CD14-positive monocyte (primary cell): ENCODE results near the gene TECTB. TPM values are rescaled to one million over a fixed set of nuclear protein-coding genes. Genes with fewer than 3 reads are reported as not detected.

Source experiments
- DNase-seq, 3 donors: peaks; one replicate each; pipeline ENCODE4 v3.0.0-alpha.2; 2011 to 2022
- H2AFZ ChIP-seq: 2 replicates; pipeline ENCODE4 v1.6.0; 2012; ENCODE audit warnings: mild to moderate bottlenecking, low read depth, low read length, inconsistent platforms; ENCODE audit not compliant: insufficient read depth, poor library complexity, severe bottlenecking
- H3K27ac ChIP-seq, 2 donors: 1 replicate in 1 of 2; 2 replicates in 1 of 2; pipeline ENCODE4 v1.5.1; 2012 to 2013; ENCODE audit warnings: low read length in 2 of 2, control low read depth in 1 of 2, inconsistent platforms in 1 of 2, low read depth in 1 of 2, mild to moderate bottlenecking in 1 of 2
- H3K27me3 ChIP-seq, 2 donors: one replicate each; pipeline versions ENCODE4 v1.6.0 to v1.6.1; 2011 to 2013; ENCODE audit warnings: low read length in 2 of 2; ENCODE audit not compliant: control insufficient read depth in 2 of 2, insufficient read depth in 2 of 2
- H3K36me3 ChIP-seq, 2 donors: replicated peaks in 1 of 2; 1 replicate in 1 of 2; 2 replicates in 1 of 2; pipeline versions ENCODE4 v1.5.1 to v1.6.1; 2012 to 2013; ENCODE audit warnings: low read length in 2 of 2, control low read depth in 1 of 2, inconsistent platforms in 1 of 2, mild to moderate bottlenecking in 1 of 2; ENCODE audit not compliant: insufficient read depth in 2 of 2, control insufficient read depth in 1 of 2
- H3K4me1 ChIP-seq, 2 donors: 1 replicate in 1 of 2; 2 replicates in 1 of 2; pipeline versions ENCODE4 v1.5.1 to v1.6.1; 2012 to 2013; ENCODE audit warnings: low read length in 2 of 2, control low read depth in 1 of 2, inconsistent platforms in 1 of 2, mild to moderate bottlenecking in 1 of 2, moderate library complexity in 1 of 2; ENCODE audit not compliant: insufficient read depth in 2 of 2, control insufficient read depth in 1 of 2
- H3K4me2 ChIP-seq: replicated peaks from 2 replicates; pipeline ENCODE3; 2012; ENCODE audit warnings: low read length, moderate library complexity, mild to moderate bottlenecking; ENCODE audit not compliant: poor library complexity, severe bottlenecking; ENCODE audit errors: extremely low read depth
- H3K4me3 ChIP-seq, 3 experiments: fragments of 200-600 bp in 1 of 3; sonication (generic) in 1 of 3; replicated peaks in 1 of 3; 1 replicate in 2 of 3; 2 replicates in 1 of 3; pipeline ENCODE4 v1.5.1; 2011 to 2013; ENCODE audit warnings: low read length in 3 of 3, mild to moderate bottlenecking in 3 of 3, control low read depth in 2 of 3, low read depth in 2 of 3, inconsistent platforms in 1 of 3, moderate library complexity in 1 of 3
- H3K79me2 ChIP-seq: 2 replicates; pipeline ENCODE4 v1.6.0; 2012; ENCODE audit warnings: mild to moderate bottlenecking, control low read depth, inconsistent platforms, low read length, moderate library complexity; ENCODE audit not compliant: insufficient read depth
- H3K9ac ChIP-seq: 2 replicates; pipeline ENCODE4 v1.6.0; 2017; ENCODE audit warnings: low read length, mild to moderate bottlenecking; ENCODE audit not compliant: insufficient read depth, poor library complexity, severe bottlenecking
- H3K9me3 ChIP-seq, 2 donors: replicated peaks in 1 of 2; 1 replicate in 1 of 2; 2 replicates in 1 of 2; pipeline versions ENCODE4 v1.5.1 to v1.6.1; 2012 to 2013; ENCODE audit warnings: low read length in 2 of 2, control low read depth in 1 of 2; ENCODE audit not compliant: control insufficient read depth in 1 of 2, insufficient read depth in 1 of 2
- H4K20me1 ChIP-seq: 2 replicates; pipeline ENCODE4 v1.6.0; 2012; ENCODE audit warnings: mild to moderate bottlenecking, low read length, control low read depth, moderate library complexity; ENCODE audit not compliant: insufficient read depth
- H3K27ac Mint-ChIP-seq, 7 donors: one replicate each; pipeline ENCODE4 v1.8.0; 2020; ENCODE audit warnings: mild to moderate bottlenecking in 7 of 7, mixed read lengths in 7 of 7, moderate library complexity in 6 of 7, inconsistent platforms in 2 of 7
- H3K27me3 Mint-ChIP-seq, 3 donors: one replicate each; pipeline ENCODE4 v1.8.0; 2021 to 2022; ENCODE audit warnings: low read depth in 3 of 3, mild to moderate bottlenecking in 3 of 3, mixed read lengths in 3 of 3, moderate library complexity in 3 of 3, inconsistent platforms in 1 of 3
- H3K36me3 Mint-ChIP-seq, 2 donors: one replicate each; pipeline ENCODE4 v1.8.0; 2020; ENCODE audit warnings: mixed read lengths in 2 of 2, inconsistent platforms in 1 of 2, mild to moderate bottlenecking in 1 of 2
- H3K4me1 Mint-ChIP-seq: one replicate; pipeline ENCODE4 v1.8.0; 2020; ENCODE audit warnings: mild to moderate bottlenecking, mixed read lengths
- H3K4me3 Mint-ChIP-seq, 2 donors: one replicate each; pipeline ENCODE4 v1.8.0; 2020; ENCODE audit warnings: mild to moderate bottlenecking in 2 of 2, mixed read lengths in 2 of 2, moderate library complexity in 1 of 2
- H3K9me3 Mint-ChIP-seq, 7 donors: one replicate each; pipeline ENCODE4 v1.8.0; 2020 to 2022; ENCODE audit warnings: mixed read lengths in 7 of 7, mild to moderate bottlenecking in 6 of 7, moderate library complexity in 6 of 7, inconsistent platforms in 2 of 7
- WGBS: methylation state at CpG from one replicate; pipeline ENCODE4 v1.1.5; 2013; ENCODE audit warnings: missing lambda C conversion rate; ENCODE audit not compliant: insufficient coverage; 5-methylcytosine and 5-hydroxymethylcytosine counted together
- intact Hi-C, 2 donors: fragments of 100-400 bp; cut with micrococcal nuclease; formaldehyde crosslinking; loops; one replicate each; pipeline versions ENCODE4 v1.15.0 to v1.15.1; 2023
- polyA minus RNA-seq: library from RNA; depleted of rRNA, polyadenylated mRNA; stranded (reverse); fragments of >200 nt; gene quantifications from 2 replicates; pipeline ENCODE4 v1.2.3, GENCODE V29; 2012
- polyA plus RNA-seq, 3 donors: library from polyadenylated mRNA; depleted of rRNA in 1 of 3; unstranded in 2 of 3; stranded (reverse) in 1 of 3; fragments of 300-500 nt in 2 of 3; fragments of >200 nt in 1 of 3; fragmentation: Illumina TruSeq in 2 of 3; gene quantifications; 1 replicate in 2 of 3; 2 replicates in 1 of 3; pipeline ENCODE4 v1.2.3, GENCODE V29; 2012 to 2021
- total RNA-seq, 12 experiments: library from RNA in 1 of 12; stranded (reverse) in 1 of 12; fragments of 120-200 nt in 1 of 12; gene quantifications; one replicate each; pipeline ENCODE4 v1.2.4 and lab custom pipeline; 2013 to 2026; ENCODE audit warnings: mixed read lengths in 6 of 12, inconsistent platforms in 1 of 12
- TF ChIP-seq, protein P1 (sequence below): fragments of 200-600 bp; IDR thresholded peaks from one replicate; pipeline ENCODE4 v1.8.0; 2022; ENCODE audit warnings: antibody characterized with exemption, mild to moderate bottlenecking

The TECTB gene
- total RNA-seq (2013): not detected
- polyA plus RNA-seq (not detected), polyA minus RNA-seq (not detected in 2 replicates), total RNA-seq (lab: John Stamatoyannopoulos, UW) (0 to 1.1 (median 0) reads per million in 11 experiments)

GRCh38 chr10:112283100-112283499 is at the start of gene TECTB:
Gene TECTB (plus strand): TSS chr10:112283400. CDS start chr10:112283735, 335 bp downstream.
- Mint-ChIP-seq H3K27ac (no peak within 1 kb of the TSS), H3K4me1 (no peaks in the 10 kb centered on the region), H3K27me3 (peaks cover 10 to 25% (median 22%) of the 10 kb centered on the region in 3 donors), H3K4me3 (peak within 1 kb of the TSS in 1 of 2 donors; percentile 9), H3K9me3 (peaks cover 0 to 2% (median 0%) of the 10 kb centered on the region in 7 donors), H3K36me3 (no peaks in the 10 kb centered on the region)
- TF ChIP-seq, protein P1, sequence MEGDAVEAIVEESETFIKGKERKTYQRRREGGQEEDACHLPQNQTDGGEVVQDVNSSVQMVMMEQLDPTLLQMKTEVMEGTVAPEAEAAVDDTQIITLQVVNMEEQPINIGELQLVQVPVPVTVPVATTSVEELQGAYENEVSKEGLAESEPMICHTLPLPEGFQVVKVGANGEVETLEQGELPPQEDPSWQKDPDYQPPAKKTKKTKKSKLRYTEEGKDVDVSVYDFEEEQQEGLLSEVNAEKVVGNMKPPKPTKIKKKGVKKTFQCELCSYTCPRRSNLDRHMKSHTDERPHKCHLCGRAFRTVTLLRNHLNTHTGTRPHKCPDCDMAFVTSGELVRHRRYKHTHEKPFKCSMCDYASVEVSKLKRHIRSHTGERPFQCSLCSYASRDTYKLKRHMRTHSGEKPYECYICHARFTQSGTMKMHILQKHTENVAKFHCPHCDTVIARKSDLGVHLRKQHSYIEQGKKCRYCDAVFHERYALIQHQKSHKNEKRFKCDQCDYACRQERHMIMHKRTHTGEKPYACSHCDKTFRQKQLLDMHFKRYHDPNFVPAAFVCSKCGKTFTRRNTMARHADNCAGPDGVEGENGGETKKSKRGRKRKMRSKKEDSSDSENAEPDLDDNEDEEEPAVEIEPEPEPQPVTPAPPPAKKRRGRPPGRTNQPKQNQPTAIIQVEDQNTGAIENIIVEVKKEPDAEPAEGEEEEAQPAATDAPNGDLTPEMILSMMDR: no peak
- no peaks in the 10 kb centered on the region for H3K79me2 ChIP-seq
- no peaks in the 10 kb centered on the region for H4K20me1 ChIP-seq
- H3K9ac ChIP-seq: no peak within 1 kb of the TSS
- H3K4me1 ChIP-seq: no peaks in the 10 kb centered on the region
- peaks cover 12 to 18% of the 10 kb centered on the region in 2 donors for H3K27me3 ChIP-seq
- intact Hi-C loops: no loop called here
- H3K4me2 ChIP-seq: no peak within 1 kb of the TSS
- H2AFZ ChIP-seq: no peak within 1 kb of the TSS
- H3K4me3 ChIP-seq: no peak within 1 kb of the TSS
- DNase-seq: no peak
- no peaks in the 10 kb centered on the region for H3K36me3 ChIP-seq
- WGBS: 93% methylated on average over 5 of the region's 6 CpGs
- no peak within 1 kb of the TSS for H3K27ac ChIP-seq
- H3K9me3 ChIP-seq: no peaks in the 10 kb centered on the region

GRCh38 chr10:112235141-112235540 is 48.1 kb upstream of the TECTB start:
- Histone ChIP-seq H4K20me1 (no peaks in the 10 kb centered on the region), H3K27me3 (peaks cover 29 to 77% of the 10 kb centered on the region in 2 donors), H3K36me3 (no peaks in the 10 kb centered on the region), H3K79me2 (no peaks in the 10 kb centered on the region), H3K4me1 (no peaks in the 10 kb centered on the region), H3K27ac (no peak overlapping the region), H3K9me3 (peaks cover 11 to 25% of the 10 kb centered on the region in 2 donors), H3K4me2 (no peak overlapping the region), H3K4me3 (no peak overlapping the region), H2AFZ (no peak overlapping the region), H3K9ac (no peak overlapping the region)
- H3K36me3 Mint-ChIP-seq: peaks cover 0 to 4% of the 10 kb centered on the region in 2 donors
- no peak overlapping the region for H3K27ac Mint-ChIP-seq
- intact Hi-C loops: no loop called here
- WGBS: no CpG with 5 or more reads among the region's 7 CpGs
- H3K4me1 Mint-ChIP-seq: peaks cover 5% of the 10 kb centered on the region
- H3K9me3 Mint-ChIP-seq: peaks cover 18 to 28% (median 24%) of the 10 kb centered on the region in 7 donors
- TF ChIP-seq, protein P1: no peak
- peaks cover 58 to 75% (median 63%) of the 10 kb centered on the region in 3 donors for H3K27me3 Mint-ChIP-seq
- H3K4me3 Mint-ChIP-seq: peak overlapping the region in 1 of 2 donors; percentile 35
- no peak for DNase-seq
